B cell (primary cell): ENCODE results near the gene NTRK3. TPM values are rescaled to one million over a fixed set of nuclear protein-coding genes. Genes with fewer than 3 reads are reported as not detected.

Experiments used
- ATAC-seq: fragments of 200-7000 bp; cut with Tn5 transposase; one replicate; pipeline ENCODE4 v1.10.0; 2021; ENCODE audit warnings: low read depth, mild to moderate bottlenecking, moderate number of reproducible peaks, moderate library complexity
- CTCF ChIA-PET: fragments of 350-600 bp; sonication (Branson Sonifier 250); formaldehyde crosslinking; loops from one replicate; lab custom pipeline; 2021; ENCODE audit warnings: antibody characterized with exemption, inconsistent platforms; lab: Charles Lee
- POLR2A ChIA-PET: fragments of 350-600 bp; sonication (Branson Sonifier 250); formaldehyde crosslinking; loops from one replicate; lab custom pipeline; 2021; ENCODE audit warnings: antibody characterized with exemption; lab: Charles Lee
- DNase-seq: peaks from one replicate; pipeline ENCODE4 v3.0.0; 2013
- H2AFZ ChIP-seq: 2 replicates; pipeline ENCODE4 v1.6.1; 2012; ENCODE audit warnings: mild to moderate bottlenecking, low read depth, low read length; ENCODE audit not compliant: insufficient read depth, poor library complexity, severe bottlenecking
- H3K27ac ChIP-seq, 2 donors: 1 replicate in 1 of 2; 2 replicates in 1 of 2; pipeline ENCODE4 v1.5.1; 2012 to 2013; ENCODE audit warnings: low read length in 2 of 2, mild to moderate bottlenecking in 2 of 2, moderate library complexity in 1 of 2
- H3K27me3 ChIP-seq, 4 experiments: fragments of 200-600 bp in 1 of 4; sonication (generic) in 1 of 4; replicated peaks in 1 of 4; 1 replicate in 2 of 4; 2 replicates in 2 of 4; pipeline versions ENCODE4 v1.6.1 to v1.7.0; 2013 to 2016; ENCODE audit warnings: low read length in 3 of 4, mild to moderate bottlenecking in 2 of 4, mixed read lengths in 1 of 4, moderate library complexity in 1 of 4; ENCODE audit not compliant: insufficient read depth in 4 of 4, control insufficient read depth in 3 of 4; ENCODE audit errors: control extremely low read depth in 1 of 4
- H3K36me3 ChIP-seq, 2 experiments: replicated peaks in 1 of 2; 1 replicate in 1 of 2; 2 replicates in 1 of 2; pipeline versions ENCODE4 v1.6.1 to v1.7.1; 2013; ENCODE audit warnings: low read length in 1 of 2; ENCODE audit not compliant: insufficient read depth in 2 of 2, control insufficient read depth in 1 of 2; ENCODE audit errors: control extremely low read depth in 1 of 2, extremely low read depth in 1 of 2
- H3K4me1 ChIP-seq, 2 donors: fragments of 200-600 bp in 1 of 2; sonication (generic) in 1 of 2; 1 replicate in 1 of 2; 2 replicates in 1 of 2; pipeline versions ENCODE4 v1.5.1 to v1.6.1; 2013 to 2017; ENCODE audit warnings: low read length in 2 of 2; ENCODE audit not compliant: control insufficient read depth in 2 of 2, insufficient read depth in 2 of 2
- H3K4me2 ChIP-seq: replicated peaks from 2 replicates; pipeline ENCODE3; 2012; ENCODE audit warnings: mild to moderate bottlenecking, low read depth, low read length; ENCODE audit not compliant: poor library complexity, severe bottlenecking
- H3K4me3 ChIP-seq, 5 experiments: fragments of 200-600 bp in 1 of 5; sonication (generic) in 1 of 5; 1 replicate in 3 of 5; 2 replicates in 2 of 5; pipeline versions ENCODE4 v1.5.1 to v1.7.0; 2011 to 2016; ENCODE audit warnings: low read length in 4 of 5, mild to moderate bottlenecking in 4 of 5, low read depth in 2 of 5, control low read depth in 1 of 5, moderate library complexity in 1 of 5; ENCODE audit not compliant: insufficient read depth in 1 of 5; ENCODE audit errors: control extremely low read depth in 1 of 5, extremely low read depth in 1 of 5
- H3K79me2 ChIP-seq: fragments of 200-600 bp; sonication (generic); one replicate; pipeline ENCODE4 v1.6.0; 2016; ENCODE audit warnings: low read length; ENCODE audit not compliant: control insufficient read depth, insufficient read depth
- H3K9ac ChIP-seq: fragments of 200-600 bp; sonication (generic); 2 replicates; pipeline ENCODE4 v1.6.1; 2017; ENCODE audit warnings: mild to moderate bottlenecking, low read length, moderate library complexity
- H3K9me3 ChIP-seq, 3 donors: one replicate each; pipeline versions ENCODE4 v1.6.1 to v1.7.1; 2013; ENCODE audit warnings: low read length in 2 of 3; ENCODE audit not compliant: control insufficient read depth in 2 of 3, insufficient read depth in 1 of 3; ENCODE audit errors: control extremely low read depth in 1 of 3
- H4K20me1 ChIP-seq: 2 replicates; pipeline ENCODE4 v1.6.0; 2012; ENCODE audit warnings: mild to moderate bottlenecking, low read length; ENCODE audit not compliant: insufficient read depth, control insufficient read depth, poor library complexity, severe bottlenecking
- H3K27ac Mint-ChIP-seq: one replicate; pipeline ENCODE4 v1.8.0; 2021; ENCODE audit warnings: mixed read lengths
- H3K27me3 Mint-ChIP-seq: one replicate; pipeline ENCODE4 v1.8.0; 2021; ENCODE audit warnings: mixed read lengths
- H3K4me1 Mint-ChIP-seq: one replicate; pipeline ENCODE4 v1.8.0; 2021; ENCODE audit warnings: mixed read lengths
- H3K4me3 Mint-ChIP-seq: one replicate; pipeline ENCODE4 v1.8.0; 2021; ENCODE audit warnings: mixed read lengths
- H3K9me3 Mint-ChIP-seq: one replicate; pipeline ENCODE4 v1.8.0; 2022; ENCODE audit warnings: mixed read lengths; ENCODE audit not compliant: insufficient read depth
- CTCF ChIP-seq: fragments of 200-600 bp; IDR thresholded peaks from one replicate; pipeline ENCODE4 v1.8.0; 2022; ENCODE audit warnings: antibody characterized with exemption, mild to moderate bottlenecking
- EZH2 ChIP-seq: IDR thresholded peaks from 2 replicates; pipeline ENCODE4 v1.6.1; 2012; ENCODE audit warnings: borderline replicate concordance, low read depth, mild to moderate bottlenecking, moderate library complexity, low read length; ENCODE audit not compliant: insufficient read depth, poor library complexity, severe bottlenecking
- WGBS: methylation state at CpG from one replicate; pipeline ENCODE4 v1.1.5; 2013; ENCODE audit warnings: missing lambda C conversion rate; ENCODE audit not compliant: insufficient coverage; 5-methylcytosine and 5-hydroxymethylcytosine counted together
- intact Hi-C: fragments of 100-400 bp; cut with micrococcal nuclease; formaldehyde crosslinking; loops from one replicate; pipeline ENCODE4 v1.10.0; 2022
- polyA plus RNA-seq: library from polyadenylated mRNA; depleted of rRNA; stranded (reverse); fragments of >200 nt; gene quantifications from 2 replicates; pipeline ENCODE4 v1.2.3, GENCODE V29; 2012
- total RNA-seq, 2 donors: library from RNA; stranded (reverse); fragments of 120-200 nt in 1 of 2; gene quantifications; 1 replicate in 1 of 2; 2 replicates in 1 of 2; pipeline versions ENCODE4 v1.2.3 to v1.2.4, GENCODE V29; 2013 to 2022

Gene NTRK3
- total and polyA plus RNA-seq, 2 donors (not counting 1 experiment from before 2014, with no cell fraction given) = not detected

- Histone ChIP-seq H4K20me1 (no peaks in the 10 kb centered on the region), H3K4me3 (no peak overlapping the region), H3K36me3 (no peaks in the 10 kb centered on the region), H3K9ac (no peak overlapping the region), H3K79me2 (no peaks in the 10 kb centered on the region), H3K9me3 (peaks cover 0 to 2% (median 0%) of the 10 kb centered on the region in 3 donors), H3K27me3 (peaks cover 0 to 19% (median 9%) of the 10 kb centered on the region in 4 experiments), H3K4me1 (no peaks in the 10 kb centered on the region), H3K27ac (no peak overlapping the region), H2AFZ (no peak overlapping the region), H3K4me2 (no peak overlapping the region)
- Mint-ChIP-seq H3K4me1 (no peaks in the 10 kb centered on the region), H3K9me3 (no peaks in the 10 kb centered on the region), H3K27me3 (peaks cover 52% of the 10 kb centered on the region), H3K4me3 (no peak overlapping the region), H3K27ac (no peak overlapping the region)
- no peak for TF ChIP-seq CTCF
- no peak for TF ChIP-seq EZH2
- ChIA-PET CTCF (interaction anchor here (2.7 kb wide), 1 partner anchor 8 kb away, joined by 13 read pairs; no protein-coding TSS in a partner anchor), POLR2A (no interaction called here)
- WGBS = 27% methylated on average over 2 of the region's 5 CpGs
- DNase-seq = no peak
- intact Hi-C loops = no loop called here
- no peak for ATAC-seq
Observed at GRCh38 chr15:88282614-88283013, 26.1 kb upstream of the NTRK3 start.

- no peaks in the 10 kb centered on the region for H3K4me1 Mint-ChIP-seq
- no peaks in the 10 kb centered on the region for H3K9me3 Mint-ChIP-seq
- no peaks in the 10 kb centered on the region for H3K79me2 ChIP-seq
- H3K9me3 ChIP-seq = peaks cover 0 to 2% (median 0%) of the 10 kb centered on the region in 3 donors
- no peak overlapping the region for H3K9ac ChIP-seq
- no peaks in the 10 kb centered on the region for H3K36me3 ChIP-seq
- no peaks in the 10 kb centered on the region for H3K27me3 ChIP-seq
- H3K4me2 ChIP-seq = no peak overlapping the region
- intact Hi-C loops = no loop called here
- H3K27ac Mint-ChIP-seq = no peak overlapping the region
- ATAC-seq = no peak
- no peaks in the 10 kb centered on the region for H3K4me1 ChIP-seq
- POLR2A ChIA-PET = no interaction called here
- H3K27me3 Mint-ChIP-seq = peaks cover 27% of the 10 kb centered on the region
- no peaks in the 10 kb centered on the region for H4K20me1 ChIP-seq
- no peak overlapping the region for H3K27ac ChIP-seq
- TF ChIP-seq EZH2 (no peak), CTCF (no peak)
- H3K4me3 Mint-ChIP-seq = no peak overlapping the region
- CTCF ChIA-PET = interaction anchor here (1.3 kb wide), 1 partner anchor 29 kb away, joined by 5 read pairs; no protein-coding TSS in a partner anchor
- no peak for DNase-seq
- H3K4me3 ChIP-seq = no peak overlapping the region
- no peak overlapping the region for H2AFZ ChIP-seq
- 72% methylated on average over 9 of the region's 16 CpGs for WGBS
Observed at GRCh38 chr15:88276821-88277410, 20.4 kb upstream of the NTRK3 start.
